ENCODE results near the gene OR52N1.

- TF ChIP-seq CTCF (IDR thresholded peaks at IDR 0.05) (no peak), POLR2A (IDR thresholded peaks at IDR 0.05) (no peak), EP300 (IDR thresholded peaks at IDR 0.05) (no peak)
Observed at GRCh38 chr11:5749836-5750235, 41.2 kb downstream of the OR52N1 start.
